Skeletal muscle cell (primary cell): ENCODE results near the gene SIRPB2.

Source experiments
- DNase-seq: peaks from one replicate; pipeline ENCODE4 v3.0.0-alpha.2; 2010; ENCODE audit warnings: low read depth
- H3K4me3 ChIP-seq: 2 replicates; pipeline ENCODE4 v1.5.1; 2011; ENCODE audit warnings: low read depth, mild to moderate bottlenecking, control low read depth, low read length, moderate library complexity

The SIRPB2 gene

GRCh38 chr20:1491281-1491840 is at the start of gene SIRPB2:
Gene SIRPB2 (minus strand): TSS chr20:1491420. CDS start chr20:1491359, 61 bp downstream.
- no peak for DNase-seq
- H3K4me3 ChIP-seq: no peak within 1 kb of the TSS

DNA sequence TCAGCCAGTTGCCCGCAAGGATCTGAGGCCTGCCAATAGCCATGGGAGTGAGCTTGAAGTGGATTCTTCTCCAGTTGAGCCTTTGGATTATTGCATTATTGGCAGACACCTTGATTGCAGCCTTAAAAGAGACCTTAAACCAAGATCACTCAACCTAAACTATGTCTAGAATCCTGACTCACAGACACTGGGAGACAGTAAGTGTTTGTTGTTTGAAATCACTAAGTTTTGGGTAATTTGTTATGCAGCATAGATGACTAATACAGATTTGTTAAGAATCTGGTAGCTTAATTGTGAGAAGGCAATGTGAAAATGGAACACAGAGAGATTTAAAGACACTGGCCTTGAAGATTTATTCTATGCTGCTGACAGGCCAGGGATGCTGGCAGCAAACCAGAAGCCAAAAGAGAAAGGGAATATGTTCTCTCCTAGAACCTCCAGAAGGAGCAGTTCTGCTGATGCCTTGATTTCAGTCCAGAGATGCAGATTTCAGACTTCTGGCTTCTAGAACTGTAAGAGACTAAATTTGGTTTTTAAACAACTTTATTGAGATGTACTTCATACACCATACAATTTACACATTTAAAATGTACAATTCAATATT is 48.7 kb upstream of the SIRPB2 start:
- DNase-seq: no peak
- H3K4me3 ChIP-seq: no peak overlapping the region

DNA sequence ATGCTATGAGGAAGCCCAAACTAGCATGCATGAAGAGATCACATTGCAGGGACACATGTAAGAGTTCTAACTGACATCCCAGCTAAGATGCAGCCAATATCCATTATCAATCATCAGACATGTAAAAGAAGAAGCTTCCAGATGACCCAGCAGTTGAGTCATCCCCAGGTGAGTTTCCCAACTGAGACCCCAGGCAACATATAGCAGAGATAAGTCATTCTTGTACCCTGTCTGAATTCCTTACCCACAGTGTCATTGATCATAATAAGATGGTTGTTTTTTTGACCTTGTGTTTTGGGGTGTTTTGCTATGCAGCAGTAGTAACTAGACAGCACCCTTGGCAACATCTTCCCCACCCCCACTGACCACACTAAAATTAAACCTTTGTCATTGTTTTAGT is 47.4 kb upstream of the SIRPB2 start:
- no peak overlapping the region for H3K4me3 ChIP-seq
- no peak for DNase-seq

DNA sequence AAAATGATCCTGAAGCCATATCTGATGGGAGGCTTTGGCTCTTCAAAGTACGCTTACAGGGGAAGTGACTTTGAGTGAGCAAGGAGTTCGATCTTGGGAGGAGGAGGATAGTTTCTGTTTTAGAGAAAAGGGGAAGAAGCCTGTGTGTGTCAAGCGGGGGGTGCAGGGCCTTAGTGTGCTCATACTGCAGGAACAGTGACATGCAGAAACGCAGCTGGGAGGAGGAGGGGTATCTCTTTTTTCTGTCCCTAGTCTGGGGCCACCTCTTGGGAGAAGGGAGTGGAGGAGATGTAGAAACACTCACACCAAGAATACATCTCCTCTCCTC is 46.5 kb upstream of the SIRPB2 start:
- no peak for DNase-seq
- no peak overlapping the region for H3K4me3 ChIP-seq

GRCh38 chr20:1536893-1537730 is 45.9 kb upstream of the SIRPB2 start:
- H3K4me3 ChIP-seq: no peak overlapping the region
- no peak for DNase-seq

GRCh38 chr20:1535420-1536175 is 44.4 kb upstream of the SIRPB2 start:
- no peak for DNase-seq
- no peak overlapping the region for H3K4me3 ChIP-seq

GRCh38 chr20:1534526-1534925 is 43.3 kb upstream of the SIRPB2 start:
- no peak overlapping the region for H3K4me3 ChIP-seq
- DNase-seq: no peak

GRCh38 chr20:1533059-1533458 is 41.8 kb upstream of the SIRPB2 start:
- DNase-seq: no peak

GRCh38 chr20:1528811-1529210 is 37.6 kb upstream of the SIRPB2 start:
- H3K4me3 ChIP-seq: no peak overlapping the region
- DNase-seq: no peak

More at GRCh38 chr20:1533059-1533458, 41.8 kb upstream of the SIRPB2 start:
- no peak overlapping the region for H3K4me3 ChIP-seq

GRCh38 chr20:1527923-1528322 is 36.7 kb upstream of the SIRPB2 start:
- no peak overlapping the region for H3K4me3 ChIP-seq
- no peak for DNase-seq

- no peak for DNase-seq
Measured at GRCh38 chr20:1526896-1527295, 35.7 kb upstream of the SIRPB2 start.

GRCh38 chr20:1526310-1526709 is 35.1 kb upstream of the SIRPB2 start:
- H3K4me3 ChIP-seq: no peak overlapping the region
- DNase-seq: no peak

More at GRCh38 chr20:1526896-1527295, 35.7 kb upstream of the SIRPB2 start:
- no peak overlapping the region for H3K4me3 ChIP-seq

DNA sequence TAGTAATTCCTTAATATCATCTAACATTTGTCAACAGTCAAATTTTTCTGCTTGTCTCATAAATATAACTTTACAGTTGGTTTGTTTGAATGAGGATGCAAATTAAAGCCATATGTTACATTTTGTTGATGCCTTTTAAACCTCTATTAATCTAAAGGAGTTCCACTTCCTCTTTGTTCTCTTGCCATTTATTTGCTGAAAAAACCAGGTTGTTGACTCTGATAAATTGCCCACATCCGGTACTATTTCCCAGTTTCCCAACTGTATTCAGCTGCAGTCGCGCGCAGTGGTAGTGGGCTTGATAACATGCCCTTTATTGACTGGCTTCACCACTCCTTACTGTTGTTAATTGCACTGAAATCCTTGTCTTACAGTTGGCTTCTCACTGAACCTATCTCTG is 32.8 kb upstream of the SIRPB2 start:
- no peak overlapping the region for H3K4me3 ChIP-seq
- DNase-seq: no peak

DNA sequence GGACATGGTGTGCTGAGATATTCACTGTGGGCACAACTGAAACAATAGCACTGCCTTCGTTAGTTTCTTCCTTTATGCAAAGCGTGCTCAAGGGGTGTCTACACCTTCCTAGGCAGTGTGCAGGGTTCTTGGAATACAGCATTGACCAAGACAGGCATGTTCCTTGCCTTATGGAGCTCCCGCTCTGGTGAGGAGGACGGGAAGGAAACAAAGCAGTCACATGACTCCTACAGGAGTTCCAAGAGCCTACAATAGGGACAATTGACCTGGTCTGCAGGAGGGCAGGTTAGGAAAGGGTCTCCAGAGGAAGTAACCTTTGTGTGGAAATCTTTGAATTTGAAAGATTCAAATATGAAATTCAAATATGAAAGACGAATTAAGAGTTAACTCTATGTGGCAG is 25.8 kb upstream of the SIRPB2 start:
- no peak overlapping the region for H3K4me3 ChIP-seq
- DNase-seq: no peak

- H3K4me3 ChIP-seq: no peak overlapping the region
- DNase-seq: no peak
Measured at GRCh38 chr20:1513801-1514200, 22.6 kb upstream of the SIRPB2 start.

- DNase-seq: no peak
- H3K4me3 ChIP-seq: no peak overlapping the region
Measured at GRCh38 chr20:1509237-1509636, 18.0 kb upstream of the SIRPB2 start.

DNA sequence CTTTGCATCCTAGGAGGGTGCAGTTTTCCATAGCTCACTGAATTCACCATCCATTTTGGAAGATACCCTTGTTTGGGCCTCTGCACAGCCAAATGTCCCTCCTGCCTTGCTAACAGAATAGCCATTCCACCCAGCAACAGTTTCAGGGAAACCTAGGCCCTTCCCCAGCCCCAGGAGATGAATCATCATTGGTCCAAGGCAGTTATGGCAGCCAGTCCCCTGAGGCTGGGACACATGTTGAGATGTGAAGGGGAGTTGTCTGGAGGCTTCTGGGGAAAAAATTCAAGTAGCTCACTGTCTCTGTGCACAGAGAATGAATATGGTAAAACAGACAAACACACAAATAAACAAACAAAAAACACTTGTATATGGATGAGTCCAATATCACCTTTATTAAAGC is 17.4 kb upstream of the SIRPB2 start:
- H3K4me3 ChIP-seq: no peak overlapping the region
- DNase-seq: no peak

DNA sequence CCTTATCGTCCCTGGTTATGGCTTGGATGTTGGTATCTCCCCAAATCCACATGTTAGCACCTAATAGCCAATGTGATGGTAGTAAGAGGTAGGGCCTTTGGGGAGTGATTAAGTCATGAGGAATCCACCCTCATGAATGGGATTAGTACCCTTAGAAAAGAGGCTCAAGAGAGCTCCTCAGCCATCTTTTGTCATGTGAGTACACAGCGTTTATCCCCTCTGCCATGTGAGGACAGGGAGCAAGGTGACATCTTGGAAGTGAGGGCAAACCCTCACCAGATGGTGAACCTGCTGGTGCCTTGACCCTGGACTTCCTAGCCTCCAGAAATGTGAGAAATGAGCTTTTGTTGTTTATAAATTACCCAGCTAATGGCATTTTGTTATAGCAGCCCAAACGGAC is 16.1 kb upstream of the SIRPB2 start:
- no peak for DNase-seq
- no peak overlapping the region for H3K4me3 ChIP-seq

DNA sequence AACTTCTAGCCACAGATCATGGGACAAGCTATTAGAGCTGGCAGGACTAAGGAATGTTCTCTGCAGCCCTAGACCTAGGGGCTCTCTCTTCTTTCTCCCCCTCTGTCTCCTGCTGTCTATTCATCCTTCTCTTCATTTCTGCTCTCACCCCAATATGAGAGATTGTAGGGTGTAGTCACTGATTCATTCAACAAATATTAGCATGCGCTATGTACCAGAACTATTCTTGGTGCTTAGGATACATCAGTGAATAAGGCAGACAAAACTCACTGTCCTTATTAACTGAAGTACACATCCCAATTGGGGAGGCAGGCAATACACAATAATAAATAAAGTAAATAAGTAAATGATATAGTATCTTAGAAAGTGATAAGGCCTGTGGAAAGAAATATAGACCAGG is 14.7 kb upstream of the SIRPB2 start:
- no peak overlapping the region for H3K4me3 ChIP-seq
- DNase-seq: no peak

GRCh38 chr20:1505361-1505760 is 14.1 kb upstream of the SIRPB2 start:
- DNase-seq: no peak
- no peak overlapping the region for H3K4me3 ChIP-seq
